Measurements from ENCODE around the gene MAGIX. TPM values are rescaled to one million over a fixed set of nuclear protein-coding genes. Genes with fewer than 3 reads are reported as not detected.
A peak's percentile ranks its signal among the peaks of the same experiment; 100 is the strongest.
"Not testable (repeated sequence)": the region's sequence is repeated elsewhere in the genome, so short reads cannot be mapped to it uniquely, and the experiment has no call there.

Gene MAGIX
- total RNA-seq (ENCODE audit: insufficient read depth, low replicate concordance) = 0.24 TPM

- DNase-seq (ENCODE audit: low spot score) = no peak
Observed at GRCh38 chrX:49162620-49163019, at the start of gene MAGIX. TSS of gene MAGIX (plus strand) at chrX:49162758. CDS start at chrX:49162890, 132 bp downstream.

GRCh38 chrX:49116076-49116475, 46.5 kb upstream of the MAGIX start:
- no peak for DNase-seq (ENCODE audit: low spot score)

GRCh38 chrX:49116716-49117115, 45.8 kb upstream of the MAGIX start:
- no peak for DNase-seq (ENCODE audit: low spot score)

GRCh38 chrX:49117581-49117980, 45.0 kb upstream of the MAGIX start:
- no peak for DNase-seq (ENCODE audit: low spot score)

- DNase-seq (ENCODE audit: low spot score) = no peak
Observed at GRCh38 chrX:49120091-49120490, 42.5 kb upstream of the MAGIX start.

GRCh38 chrX:49122499-49122898, 40.1 kb upstream of the MAGIX start:
- DNase-seq (ENCODE audit: low spot score) = no peak

GRCh38 chrX:49127742-49128258, 34.8 kb upstream of the MAGIX start:
- DNase-seq (ENCODE audit: low spot score) = not testable (repeated sequence)

GRCh38 chrX:49129427-49129826, 33.1 kb upstream of the MAGIX start:
- DNase-seq (ENCODE audit: low spot score) = no peak

- DNase-seq (ENCODE audit: low spot score) = not testable (repeated sequence)
Observed at GRCh38 chrX:49132275-49132674, 30.3 kb upstream of the MAGIX start.

GRCh38 chrX:49133759-49134158, 28.8 kb upstream of the MAGIX start:
- DNase-seq (ENCODE audit: low spot score) = no peak

GRCh38 chrX:49137492-49137891, 25.1 kb upstream of the MAGIX start:
- no peak for DNase-seq (ENCODE audit: low spot score)

- DNase-seq (ENCODE audit: low spot score) = no peak
Observed at GRCh38 chrX:49139713-49140112, 22.8 kb upstream of the MAGIX start.

GRCh38 chrX:49142264-49142663, 20.3 kb upstream of the MAGIX start:
- not testable (repeated sequence) for DNase-seq (ENCODE audit: low spot score)

GRCh38 chrX:49143154-49143553, 19.4 kb upstream of the MAGIX start:
- not testable (repeated sequence) for DNase-seq (ENCODE audit: low spot score)

GRCh38 chrX:49147282-49147681, 15.3 kb upstream of the MAGIX start:
- no peak for DNase-seq (ENCODE audit: low spot score)

GRCh38 chrX:49147936-49148335, 14.6 kb upstream of the MAGIX start:
- no peak for DNase-seq (ENCODE audit: low spot score)

GRCh38 chrX:49148390-49149100, 14.0 kb upstream of the MAGIX start:
- not testable (repeated sequence) for DNase-seq (ENCODE audit: low spot score)

GRCh38 chrX:49149291-49149690, 13.3 kb upstream of the MAGIX start:
- not testable (repeated sequence) for DNase-seq (ENCODE audit: low spot score)

- no peak for DNase-seq (ENCODE audit: low spot score)
Observed at GRCh38 chrX:49153467-49153866, 9.1 kb upstream of the MAGIX start.

GRCh38 chrX:49155243-49155899, 7.2 kb upstream of the MAGIX start:
- DNase-seq (ENCODE audit: low spot score) = peak; percentile 82

- DNase-seq (ENCODE audit: low spot score) = peak; percentile 95
Observed at GRCh38 chrX:49155900-49156837, 6.4 kb upstream of the MAGIX start.

GRCh38 chrX:49157194-49157593, 5.4 kb upstream of the MAGIX start:
- DNase-seq (ENCODE audit: low spot score) = no peak
